PC-3 (cell line): ENCODE results near the gene PAPPA. TPM values are rescaled to one million over a fixed set of nuclear protein-coding genes. Genes with fewer than 3 reads are reported as not detected.

ENCODE experiments used
- ATAC-seq: fragments of 200-7000 bp; cut with Tn5 transposase; 2 replicates; pipeline ENCODE4 v1.9.1; 2020; ENCODE audit warnings: mild to moderate bottlenecking, moderate library complexity
- BruUV-seq: library from RNA; stranded (reverse); fragments of 400-500 nt; replicated peaks from 2 replicates; lab custom pipeline; 2021; lab: Mats Ljungman, UMichigan
- CTCF ChIA-PET: fragments of 300-600 bp; sonication (Branson Sonifier 250); formaldehyde crosslinking; loops from one replicate; lab custom pipeline; 2022; ENCODE audit warnings: antibody characterized with exemption; lab: Charles Lee
- POLR2A ChIA-PET: fragments of 300-600 bp; sonication (Branson Sonifier 250); formaldehyde crosslinking; loops from one replicate; lab custom pipeline; 2022; ENCODE audit warnings: antibody characterized with exemption; ENCODE audit not compliant: unreplicated experiment; lab: Charles Lee
- DNase-seq: peaks from one replicate; pipeline ENCODE4 v3.0.0-alpha.2; 2015
- H2AFZ ChIP-seq: fragments of 300-600 bp; sonication (generic); 2 replicates; pipeline ENCODE4 v1.6.0; 2016; ENCODE audit warnings: antibody characterized with exemption, low read length
- H3F3A ChIP-seq: fragments of 300-600 bp; sonication (generic); one replicate; pipeline ENCODE4 v1.6.0; 2017; ENCODE audit warnings: antibody characterized with exemption, low read length, control low read depth, mild to moderate bottlenecking; ENCODE audit not compliant: unreplicated experiment
- H3K27ac ChIP-seq: fragments of 300-600 bp; sonication (generic); 2 replicates; pipeline ENCODE4 v1.5.1; 2016; ENCODE audit warnings: mild to moderate bottlenecking, low read length
- H3K27me3 ChIP-seq: fragments of 300-600 bp; sonication (generic); 2 replicates; pipeline ENCODE4 v1.6.1; 2016; ENCODE audit warnings: low read length, mixed read lengths
- H3K36me3 ChIP-seq: fragments of 300-600 bp; sonication (generic); 2 replicates; pipeline ENCODE4 v1.6.1; 2016; ENCODE audit warnings: low read depth, mixed run types, low read length, mixed read lengths
- H3K4me1 ChIP-seq: fragments of 300-600 bp; sonication (generic); 2 replicates; pipeline ENCODE4 v1.5.1; 2016; ENCODE audit warnings: low read length; ENCODE audit not compliant: insufficient read depth
- H3K4me2 ChIP-seq: fragments of 300-600 bp; sonication (generic); 2 replicates; pipeline ENCODE4 v1.6.0; 2016; ENCODE audit warnings: low read length
- H3K4me3 ChIP-seq: fragments of 300-600 bp; sonication (generic); 2 replicates; pipeline ENCODE4 v1.5.1; 2016; ENCODE audit warnings: mild to moderate bottlenecking, low read length, mixed read lengths
- H3K79me2 ChIP-seq: fragments of 300-600 bp; sonication (generic); 2 replicates; pipeline ENCODE4 v1.6.1; 2017; ENCODE audit warnings: low read length, mixed read lengths
- H3K9ac ChIP-seq: fragments of 300-600 bp; sonication (generic); 2 replicates; pipeline ENCODE4 v1.6.0; 2016; ENCODE audit warnings: mild to moderate bottlenecking, low read length
- H3K9me2 ChIP-seq: fragments of 300-600 bp; sonication (generic); replicated peaks from 2 replicates; pipeline ENCODE4 v1.6.1; 2016; ENCODE audit warnings: mixed run types, low read length, mixed read lengths
- H3K9me3 ChIP-seq: fragments of 300-600 bp; sonication (generic); 2 replicates; pipeline ENCODE4 v1.6.1; 2016; ENCODE audit warnings: low read length, mixed read lengths
- H4K20me1 ChIP-seq: fragments of 300-600 bp; sonication (generic); 2 replicates; pipeline ENCODE4 v1.6.1; 2016; ENCODE audit warnings: low read length, mixed read lengths
- EZH2 ChIP-seq: fragments of 300-600 bp; sonication (generic); IDR thresholded peaks from one replicate; pipeline ENCODE4 v1.6.1; 2017; ENCODE audit warnings: antibody characterized with exemption, mild to moderate bottlenecking, low read length; ENCODE audit not compliant: unreplicated experiment
- EZH2phosphoT487 ChIP-seq: fragments of 300-600 bp; sonication (generic); IDR thresholded peaks from 2 replicates; pipeline ENCODE4 v1.6.1; 2018; ENCODE audit warnings: mild to moderate bottlenecking, antibody characterized with exemption, low read length, borderline replicate concordance
- intact Hi-C: fragments of 100-400 bp; cut with micrococcal nuclease; formaldehyde crosslinking; loops from 2 replicates; pipeline ENCODE4 v1.9.0; 2023
- total RNA-seq: library from RNA; depleted of rRNA; stranded (reverse); fragments of >200 nt; gene quantifications from 2 replicates; pipeline ENCODE4 v1.2.3, GENCODE V29; 2014
- TF ChIP-seq, protein P1 (sequence below): fragments of 300-600 bp; sonication (generic); conservative IDR thresholded peaks from 2 replicates; pipeline ENCODE4 v1.5.1; 2017; ENCODE audit warnings: antibody characterized with exemption, low read depth, mild to moderate bottlenecking, low read length

The PAPPA gene
- total RNA-seq, 1 experiment from 2014 or later = not detected

DNA sequence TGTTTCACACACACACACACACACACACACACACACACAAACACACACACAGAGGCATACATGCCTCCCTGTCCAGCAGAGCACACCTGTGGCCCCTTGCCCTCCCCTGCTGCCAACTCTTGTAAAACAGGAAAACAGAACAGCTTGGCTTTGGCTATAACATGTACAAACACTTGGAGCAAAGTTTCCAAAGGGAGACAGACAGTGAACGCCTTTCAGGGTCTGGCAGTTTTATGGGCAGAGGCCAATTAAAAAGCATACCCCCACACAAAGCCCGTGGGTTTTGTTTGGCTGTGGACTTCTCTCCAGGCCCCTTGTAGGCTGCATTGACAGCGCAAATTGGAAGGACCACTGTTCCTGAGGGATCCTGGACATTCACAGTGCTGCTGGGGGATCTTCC, 265.6 kb downstream of the PAPPA start:
- Histone ChIP-seq H3K9me2 (no peaks in the 10 kb centered on the region), H3K4me1 (no peaks in the 10 kb centered on the region), H3F3A (no peaks in the 10 kb centered on the region), H3K27me3 (no peaks in the 10 kb centered on the region), H3K4me2 (no peak overlapping the region), H4K20me1 (no peaks in the 10 kb centered on the region), H3K4me3 (no peak overlapping the region), H3K79me2 (no peaks in the 10 kb centered on the region), H3K36me3 (no peaks in the 10 kb centered on the region), H3K9me3 (no peaks in the 10 kb centered on the region), H3K9ac (no peak overlapping the region), H2AFZ (no peak overlapping the region), H3K27ac (no peak overlapping the region)
- intact Hi-C loops = no loop called here
- ATAC-seq (no peak), DNase-seq (no peak)
- ChIA-PET CTCF (no interaction called here), POLR2A (no interaction called here)
- BruUV-seq = no TSS peak
- TF ChIP-seq, protein P1, sequence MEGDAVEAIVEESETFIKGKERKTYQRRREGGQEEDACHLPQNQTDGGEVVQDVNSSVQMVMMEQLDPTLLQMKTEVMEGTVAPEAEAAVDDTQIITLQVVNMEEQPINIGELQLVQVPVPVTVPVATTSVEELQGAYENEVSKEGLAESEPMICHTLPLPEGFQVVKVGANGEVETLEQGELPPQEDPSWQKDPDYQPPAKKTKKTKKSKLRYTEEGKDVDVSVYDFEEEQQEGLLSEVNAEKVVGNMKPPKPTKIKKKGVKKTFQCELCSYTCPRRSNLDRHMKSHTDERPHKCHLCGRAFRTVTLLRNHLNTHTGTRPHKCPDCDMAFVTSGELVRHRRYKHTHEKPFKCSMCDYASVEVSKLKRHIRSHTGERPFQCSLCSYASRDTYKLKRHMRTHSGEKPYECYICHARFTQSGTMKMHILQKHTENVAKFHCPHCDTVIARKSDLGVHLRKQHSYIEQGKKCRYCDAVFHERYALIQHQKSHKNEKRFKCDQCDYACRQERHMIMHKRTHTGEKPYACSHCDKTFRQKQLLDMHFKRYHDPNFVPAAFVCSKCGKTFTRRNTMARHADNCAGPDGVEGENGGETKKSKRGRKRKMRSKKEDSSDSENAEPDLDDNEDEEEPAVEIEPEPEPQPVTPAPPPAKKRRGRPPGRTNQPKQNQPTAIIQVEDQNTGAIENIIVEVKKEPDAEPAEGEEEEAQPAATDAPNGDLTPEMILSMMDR = no peak
- TF ChIP-seq EZH2 (no peak), EZH2phosphoT487 (no peak)

DNA sequence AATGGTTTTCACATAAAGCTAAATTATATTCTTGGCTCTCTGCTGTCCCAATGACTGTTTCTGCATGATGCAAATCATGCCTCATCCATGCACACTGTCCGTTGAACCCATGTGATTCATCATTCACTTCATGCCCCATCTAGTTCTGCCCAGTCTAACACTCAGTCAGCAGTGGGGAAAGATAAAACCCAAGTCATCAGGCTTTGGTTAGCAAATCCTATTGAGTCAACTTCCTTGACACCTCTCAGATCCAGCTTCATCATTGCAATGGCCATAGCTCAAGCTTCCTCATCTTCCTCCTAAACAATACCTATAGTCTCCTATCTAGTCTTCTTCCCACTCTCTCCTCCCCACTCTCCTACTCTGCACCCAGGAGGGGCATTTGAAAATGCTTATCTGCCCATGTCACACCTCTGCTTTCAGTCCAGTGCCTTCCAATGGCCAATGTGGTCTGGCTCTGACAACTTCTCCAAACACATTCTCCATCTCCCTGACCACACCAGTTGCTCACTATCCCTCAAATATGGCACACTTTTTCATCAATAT, 267.5 kb downstream of the PAPPA start:
- H3K4me1 ChIP-seq = no peaks in the 10 kb centered on the region
- H3K36me3 ChIP-seq = no peaks in the 10 kb centered on the region
- H2AFZ ChIP-seq = no peak overlapping the region
- ChIA-PET POLR2A (no interaction called here), CTCF (no interaction called here)
- H3K4me3 ChIP-seq = no peak overlapping the region
- intact Hi-C loops = no loop called here
- H3K27ac ChIP-seq = no peak overlapping the region
- H3K9me3 ChIP-seq = no peaks in the 10 kb centered on the region
- no peaks in the 10 kb centered on the region for H3K9me2 ChIP-seq
- no TSS peak for BruUV-seq
- no peak for ATAC-seq
- H3K79me2 ChIP-seq = no peaks in the 10 kb centered on the region
- H3K27me3 ChIP-seq = no peaks in the 10 kb centered on the region
- no peaks in the 10 kb centered on the region for H4K20me1 ChIP-seq
- no peak overlapping the region for H3K9ac ChIP-seq
- DNase-seq = no peak
- H3F3A ChIP-seq = no peaks in the 10 kb centered on the region
- no peak for TF ChIP-seq EZH2phosphoT487
- TF ChIP-seq, protein P1 = no peak
- TF ChIP-seq EZH2 = no peak
- H3K4me2 ChIP-seq = no peak overlapping the region

DNA sequence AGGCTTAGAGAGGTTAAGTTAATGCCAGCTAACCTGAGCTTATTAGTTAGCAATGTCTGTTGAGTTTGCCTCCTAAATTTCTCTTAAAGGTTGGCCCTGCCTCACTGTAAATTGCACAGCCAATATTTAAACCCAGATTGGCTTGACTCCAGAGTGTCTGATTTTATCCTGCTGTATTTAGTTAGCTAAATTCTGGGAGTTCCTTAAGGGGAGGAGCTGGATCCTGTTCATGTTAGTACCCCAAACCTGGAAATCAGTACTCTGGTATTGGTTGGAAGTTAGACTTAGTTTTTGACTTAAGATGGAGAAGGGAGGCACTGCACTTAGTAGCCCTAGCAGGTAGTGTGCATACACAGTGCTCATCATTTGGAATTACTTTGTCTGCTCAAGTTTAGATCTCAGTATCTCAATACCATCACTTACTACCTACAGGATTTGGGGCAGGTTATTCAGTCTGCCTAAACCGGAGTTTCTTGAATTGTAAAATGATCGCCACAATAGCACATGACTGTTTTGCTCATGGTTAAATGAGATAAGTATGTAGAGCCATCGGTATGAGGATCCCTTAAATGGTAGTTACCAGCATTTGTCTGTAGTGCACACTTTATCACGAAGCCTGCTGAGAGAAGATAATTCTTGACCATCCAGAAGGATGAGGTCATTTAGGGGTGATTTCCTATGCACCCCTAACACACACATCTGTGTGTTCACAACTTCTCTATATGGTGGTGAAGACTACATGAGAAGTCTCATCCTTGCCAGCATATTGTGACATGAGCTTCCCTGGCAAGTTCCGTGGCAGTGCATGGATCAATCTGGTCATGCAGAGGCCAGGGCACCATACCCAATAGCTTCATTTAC, 268.8 kb downstream of the PAPPA start:
- no TSS peak for BruUV-seq
- H3K9me2 ChIP-seq = no peaks in the 10 kb centered on the region
- POLR2A ChIA-PET = no interaction called here
- H3K36me3 ChIP-seq = no peaks in the 10 kb centered on the region
- H3K27me3 ChIP-seq = no peaks in the 10 kb centered on the region
- no peaks in the 10 kb centered on the region for H4K20me1 ChIP-seq
- DNase-seq (no peak), ATAC-seq (no peak)
- no peak overlapping the region for H2AFZ ChIP-seq
- no peak for TF ChIP-seq EZH2phosphoT487
- no peak for TF ChIP-seq EZH2
- H3K4me1 ChIP-seq = no peaks in the 10 kb centered on the region
- H3K4me2 ChIP-seq = no peak overlapping the region
- no peaks in the 10 kb centered on the region for H3F3A ChIP-seq
- CTCF ChIA-PET = no interaction called here
- H3K9me3 ChIP-seq = no peaks in the 10 kb centered on the region
- intact Hi-C loops = no loop called here
- no peaks in the 10 kb centered on the region for H3K79me2 ChIP-seq
- no peak overlapping the region for H3K9ac ChIP-seq
- H3K4me3 ChIP-seq = no peak overlapping the region
- H3K27ac ChIP-seq = no peak overlapping the region
